ENCODE data around the gene RBM17.

Gene RBM17

DNA sequence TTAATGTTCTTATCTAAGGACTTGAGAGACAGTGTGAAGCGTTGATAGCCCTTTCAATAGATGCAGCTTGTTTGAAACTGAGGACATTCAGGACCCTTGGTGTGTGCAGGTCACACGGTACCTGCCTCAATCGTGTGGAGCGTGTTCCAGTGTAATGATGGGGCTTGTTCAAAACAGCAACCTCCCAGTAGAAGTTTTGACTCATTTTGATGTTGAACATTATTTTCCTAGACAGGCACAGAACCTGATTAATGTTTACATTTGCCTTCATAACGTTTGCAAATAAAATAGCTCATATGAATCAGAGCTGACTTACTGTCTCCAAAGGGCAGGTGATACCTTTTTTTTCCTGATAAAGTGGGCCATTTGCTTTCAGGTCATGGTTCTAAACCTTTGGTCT, 21.3 kb downstream of the RBM17 start:
- Histone ChIP-seq H3K27me3 (ENCODE audit: control insufficient read depth in 1 of 2, insufficient read depth in 2 of 2, low read length in 2 of 2) (no peaks in the 10 kb centered on the region), H3K4me3 (ENCODE audit: low read depth in 1 of 2, low read length in 2 of 2) (no peak overlapping the region), H3K9ac (ENCODE audit: low read depth in 1 of 2, low read length in 2 of 2) (no peak overlapping the region), H3K9me3 (ENCODE audit: control insufficient read depth in 1 of 2, low read length in 2 of 2) (no peaks in the 10 kb centered on the region), H3K27ac (ENCODE audit: low read depth, low read length) (no peak overlapping the region), H3K4me1 (ENCODE audit: control insufficient read depth in 1 of 2, insufficient read depth in 2 of 2, low read length in 2 of 2) (peaks cover 3 to 5% of the 10 kb centered on the region in 2 donors), H3K36me3 (ENCODE audit: control insufficient read depth in 1 of 2, insufficient read depth in 2 of 2, low read length in 2 of 2) (peaks cover 71 to 83% of the 10 kb centered on the region in 2 donors)

DNA sequence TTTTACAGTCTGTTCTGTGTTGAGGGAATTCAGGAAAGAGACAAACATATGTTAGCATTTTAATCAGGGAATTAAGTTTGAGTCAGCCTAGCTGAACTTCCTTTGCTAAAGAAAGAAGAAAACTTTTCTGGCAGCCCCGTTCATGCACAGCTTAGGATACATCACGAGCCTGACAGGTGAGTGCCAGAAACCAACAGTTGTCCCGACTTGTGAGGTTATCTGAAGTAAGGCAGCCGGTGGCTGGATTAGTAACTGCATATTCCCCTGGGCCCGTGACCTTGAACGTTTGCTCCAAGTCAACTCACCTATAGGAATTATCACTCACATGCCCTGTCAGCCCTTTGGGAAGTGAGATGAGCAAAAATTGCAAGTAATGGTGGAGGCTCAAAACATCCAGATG, 24.1 kb downstream of the RBM17 start:
- no peaks in the 10 kb centered on the region for H3K9me3 ChIP-seq (ENCODE audit: control insufficient read depth in 1 of 2, low read length in 2 of 2)
- no peak overlapping the region for H3K9ac ChIP-seq (ENCODE audit: low read depth in 1 of 2, low read length in 2 of 2)
- H3K4me1 ChIP-seq (ENCODE audit: control insufficient read depth in 1 of 2, insufficient read depth in 2 of 2, low read length in 2 of 2) = peaks cover 3 to 5% of the 10 kb centered on the region in 2 donors
- peaks cover 56 to 79% of the 10 kb centered on the region in 2 donors for H3K36me3 ChIP-seq (ENCODE audit: control insufficient read depth in 1 of 2, insufficient read depth in 2 of 2, low read length in 2 of 2)
- no peaks in the 10 kb centered on the region for H3K27me3 ChIP-seq (ENCODE audit: control insufficient read depth in 1 of 2, insufficient read depth in 2 of 2, low read length in 2 of 2)
- no peak overlapping the region for H3K27ac ChIP-seq (ENCODE audit: low read depth, low read length)
- H3K4me3 ChIP-seq (ENCODE audit: low read depth in 1 of 2, low read length in 2 of 2) = no peak overlapping the region

DNA sequence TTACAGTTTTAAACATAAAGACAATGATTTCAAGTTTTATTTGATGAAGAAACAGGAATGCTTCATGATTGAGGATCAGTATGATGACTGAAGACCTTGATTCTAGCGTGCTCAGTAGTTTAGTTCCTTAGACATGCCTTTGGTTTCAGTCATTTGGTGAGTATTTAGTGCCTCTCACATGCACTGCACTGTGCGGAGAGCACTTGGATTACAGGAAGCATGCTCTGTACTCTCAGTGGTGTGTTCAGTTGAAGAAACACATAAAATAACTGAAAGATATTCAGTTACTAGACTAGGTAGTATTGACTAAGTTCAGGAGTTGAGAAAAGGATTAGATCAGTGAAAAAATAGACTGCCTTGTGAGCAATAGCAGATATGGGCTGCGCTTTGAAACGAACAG, 25.5 kb downstream of the RBM17 start:
- H3K36me3 ChIP-seq (ENCODE audit: control insufficient read depth in 1 of 2, insufficient read depth in 2 of 2, low read length in 2 of 2) = peaks cover 47 to 69% of the 10 kb centered on the region in 2 donors
- H3K9me3 ChIP-seq (ENCODE audit: control insufficient read depth in 1 of 2, low read length in 2 of 2) = no peaks in the 10 kb centered on the region
- peaks cover under 1 to 4% of the 10 kb centered on the region in 2 donors for H3K4me1 ChIP-seq (ENCODE audit: control insufficient read depth in 1 of 2, insufficient read depth in 2 of 2, low read length in 2 of 2)
- H3K4me3 ChIP-seq (ENCODE audit: low read depth in 1 of 2, low read length in 2 of 2) = no peak overlapping the region
- no peak overlapping the region for H3K27ac ChIP-seq (ENCODE audit: low read depth, low read length)
- no peaks in the 10 kb centered on the region for H3K27me3 ChIP-seq (ENCODE audit: control insufficient read depth in 1 of 2, insufficient read depth in 2 of 2, low read length in 2 of 2)
- no peak overlapping the region for H3K9ac ChIP-seq (ENCODE audit: low read depth in 1 of 2, low read length in 2 of 2)

DNA sequence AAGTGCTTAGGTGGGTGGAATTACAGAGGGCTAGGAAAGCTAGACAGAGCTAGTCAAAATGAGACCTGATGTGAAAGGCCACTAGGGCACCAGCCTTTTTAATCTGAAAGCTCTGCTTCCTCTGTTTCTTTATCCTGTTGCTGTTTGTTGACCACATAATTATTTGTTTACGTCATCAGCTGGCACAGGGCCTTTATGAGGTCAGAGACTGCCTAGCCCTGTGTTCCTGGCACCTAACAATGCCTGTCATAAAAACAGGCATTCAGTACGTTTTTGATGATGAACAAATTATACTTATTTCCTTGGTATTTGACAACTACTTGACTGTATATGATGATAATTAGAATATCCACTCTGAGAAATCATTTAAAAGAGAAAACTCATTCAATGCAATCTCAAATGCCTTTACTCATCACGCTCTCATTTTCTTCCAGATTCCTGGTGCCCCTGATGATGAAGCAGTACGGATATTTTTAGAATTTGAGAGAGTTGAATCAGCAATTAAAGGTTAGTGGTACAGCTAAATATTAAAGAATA, 26.0 kb downstream of the RBM17 start:
- Histone ChIP-seq H3K36me3 (ENCODE audit: control insufficient read depth in 1 of 2, insufficient read depth in 2 of 2, low read length in 2 of 2) (peaks cover 43 to 63% of the 10 kb centered on the region in 2 donors), H3K4me3 (ENCODE audit: low read depth in 1 of 2, low read length in 2 of 2) (no peak overlapping the region), H3K9ac (ENCODE audit: low read depth in 1 of 2, low read length in 2 of 2) (no peak overlapping the region), H3K27me3 (ENCODE audit: control insufficient read depth in 1 of 2, insufficient read depth in 2 of 2, low read length in 2 of 2) (no peaks in the 10 kb centered on the region), H3K4me1 (ENCODE audit: control insufficient read depth in 1 of 2, insufficient read depth in 2 of 2, low read length in 2 of 2) (peaks cover 6 to 10% of the 10 kb centered on the region in 2 donors), H3K27ac (ENCODE audit: low read depth, low read length) (no peak overlapping the region), H3K9me3 (ENCODE audit: control insufficient read depth in 1 of 2, low read length in 2 of 2) (no peaks in the 10 kb centered on the region)

DNA sequence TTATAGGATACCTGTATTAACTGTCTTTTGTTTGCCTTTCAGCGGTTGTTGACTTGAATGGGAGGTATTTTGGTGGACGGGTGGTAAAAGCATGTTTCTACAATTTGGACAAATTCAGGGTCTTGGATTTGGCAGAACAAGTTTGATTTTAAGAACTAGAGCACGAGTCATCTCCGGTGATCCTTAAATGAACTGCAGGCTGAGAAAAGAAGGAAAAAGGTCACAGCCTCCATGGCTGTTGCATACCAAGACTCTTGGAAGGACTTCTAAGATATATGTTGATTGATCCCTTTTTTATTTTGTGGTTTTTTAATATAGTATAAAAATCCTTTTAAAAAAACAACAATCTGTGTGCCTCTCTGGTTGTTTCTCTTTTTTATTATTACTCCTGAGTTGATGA, 26.6 kb downstream of the RBM17 start:
- Histone ChIP-seq H3K27ac (ENCODE audit: low read depth, low read length) (no peak overlapping the region), H3K4me1 (ENCODE audit: control insufficient read depth in 1 of 2, insufficient read depth in 2 of 2, low read length in 2 of 2) (peaks cover 12 to 13% of the 10 kb centered on the region in 2 donors), H3K36me3 (ENCODE audit: control insufficient read depth in 1 of 2, insufficient read depth in 2 of 2, low read length in 2 of 2) (peaks cover 38 to 57% of the 10 kb centered on the region in 2 donors), H3K9me3 (ENCODE audit: control insufficient read depth in 1 of 2, low read length in 2 of 2) (no peaks in the 10 kb centered on the region), H3K4me3 (ENCODE audit: low read depth in 1 of 2, low read length in 2 of 2) (no peak overlapping the region), H3K27me3 (ENCODE audit: control insufficient read depth in 1 of 2, insufficient read depth in 2 of 2, low read length in 2 of 2) (no peaks in the 10 kb centered on the region), H3K9ac (ENCODE audit: low read depth in 1 of 2, low read length in 2 of 2) (no peak overlapping the region)

DNA sequence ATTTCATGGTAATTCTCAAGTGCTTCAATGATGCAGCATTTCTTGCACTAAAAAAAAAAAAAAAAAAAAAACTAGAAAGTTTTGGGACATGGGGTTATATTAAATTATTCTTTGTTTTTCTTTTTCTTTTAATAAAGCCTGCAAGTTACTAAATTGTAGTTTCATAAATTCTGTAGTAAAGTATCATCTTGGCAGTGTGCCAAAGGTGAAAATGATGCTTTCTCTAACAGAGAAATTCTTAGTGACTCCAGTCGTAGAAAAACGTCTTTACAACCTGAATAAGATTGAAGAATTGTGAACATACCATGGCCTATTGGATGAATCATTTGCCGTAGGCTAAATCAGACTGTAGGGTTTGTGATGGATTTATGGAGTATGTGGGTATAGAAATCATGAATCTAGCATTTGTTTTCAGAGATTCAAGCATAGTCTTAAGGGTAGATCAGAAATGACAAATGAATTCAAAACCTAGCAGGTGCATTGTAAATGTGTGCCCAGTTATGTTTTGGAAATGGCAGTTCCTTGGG, 27.1 kb downstream of the RBM17 start:
- H3K27me3 ChIP-seq (ENCODE audit: control insufficient read depth in 1 of 2, insufficient read depth in 2 of 2, low read length in 2 of 2) = no peaks in the 10 kb centered on the region
- H3K36me3 ChIP-seq (ENCODE audit: control insufficient read depth in 1 of 2, insufficient read depth in 2 of 2, low read length in 2 of 2) = peaks cover 35 to 53% of the 10 kb centered on the region in 2 donors
- H3K4me1 ChIP-seq (ENCODE audit: control insufficient read depth in 1 of 2, insufficient read depth in 2 of 2, low read length in 2 of 2) = peaks cover 15 to 18% of the 10 kb centered on the region in 2 donors
- H3K27ac ChIP-seq (ENCODE audit: low read depth, low read length) = no peak overlapping the region
- no peak overlapping the region for H3K9ac ChIP-seq (ENCODE audit: low read depth in 1 of 2, low read length in 2 of 2)
- no peak overlapping the region for H3K4me3 ChIP-seq (ENCODE audit: low read depth in 1 of 2, low read length in 2 of 2)
- no peaks in the 10 kb centered on the region for H3K9me3 ChIP-seq (ENCODE audit: control insufficient read depth in 1 of 2, low read length in 2 of 2)

DNA sequence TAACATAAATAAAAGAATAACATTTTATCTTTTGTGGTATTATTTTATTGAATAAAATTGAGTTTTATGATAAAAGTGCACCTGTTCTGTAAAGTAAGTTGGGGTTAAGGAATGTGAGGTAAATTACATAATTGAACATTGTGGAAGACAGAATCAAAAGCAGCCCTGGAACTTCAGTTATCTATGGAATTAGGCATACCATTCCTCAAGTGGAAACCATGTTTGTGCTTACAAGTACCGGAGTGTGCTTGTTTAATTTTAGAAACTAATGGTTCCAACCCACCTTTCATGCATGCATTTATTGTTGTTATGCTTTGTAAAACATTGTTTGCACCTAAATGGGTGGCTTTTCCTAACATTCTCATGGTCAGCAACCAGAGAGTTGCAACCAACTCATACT, 28.0 kb downstream of the RBM17 start:
- Histone ChIP-seq H3K4me3 (ENCODE audit: low read depth in 1 of 2, low read length in 2 of 2) (no peak overlapping the region), H3K27me3 (ENCODE audit: control insufficient read depth in 1 of 2, insufficient read depth in 2 of 2, low read length in 2 of 2) (no peaks in the 10 kb centered on the region), H3K4me1 (ENCODE audit: control insufficient read depth in 1 of 2, insufficient read depth in 2 of 2, low read length in 2 of 2) (peaks cover 15 to 20% of the 10 kb centered on the region in 2 donors), H3K9me3 (ENCODE audit: control insufficient read depth in 1 of 2, low read length in 2 of 2) (no peaks in the 10 kb centered on the region), H3K36me3 (ENCODE audit: control insufficient read depth in 1 of 2, insufficient read depth in 2 of 2, low read length in 2 of 2) (peaks cover 31 to 45% of the 10 kb centered on the region in 2 donors), H3K9ac (ENCODE audit: low read depth in 1 of 2, low read length in 2 of 2) (no peak overlapping the region), H3K27ac (ENCODE audit: low read depth, low read length) (no peak overlapping the region)

DNA sequence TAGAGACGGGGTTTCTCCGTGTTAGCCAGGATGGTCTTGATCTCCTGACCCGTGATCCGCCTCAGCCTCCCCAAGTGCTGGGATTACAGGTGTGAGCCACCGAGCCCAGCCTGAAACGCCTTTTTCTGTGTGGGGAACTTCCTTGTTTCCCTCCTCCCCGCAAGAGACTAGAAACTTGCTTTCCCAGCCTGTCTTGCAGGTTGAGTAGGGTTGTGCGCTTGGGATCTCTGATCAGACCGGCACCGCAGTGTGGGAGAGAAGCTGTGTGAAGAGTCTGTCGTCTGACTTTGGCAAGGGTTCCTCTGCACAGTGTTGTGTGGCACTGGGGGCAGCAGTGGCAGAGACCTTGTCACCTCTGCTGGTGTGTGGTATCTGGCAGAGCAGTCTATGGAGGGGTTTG, 28.9 kb downstream of the RBM17 start:
- Histone ChIP-seq H3K36me3 (ENCODE audit: control insufficient read depth in 1 of 2, insufficient read depth in 2 of 2, low read length in 2 of 2) (peaks cover 24 to 36% of the 10 kb centered on the region in 2 donors), H3K27me3 (ENCODE audit: control insufficient read depth in 1 of 2, insufficient read depth in 2 of 2, low read length in 2 of 2) (no peaks in the 10 kb centered on the region), H3K4me3 (ENCODE audit: low read depth in 1 of 2, low read length in 2 of 2) (no peak overlapping the region), H3K27ac (ENCODE audit: low read depth, low read length) (no peak overlapping the region), H3K9me3 (ENCODE audit: control insufficient read depth in 1 of 2, low read length in 2 of 2) (no peaks in the 10 kb centered on the region), H3K9ac (ENCODE audit: low read depth in 1 of 2, low read length in 2 of 2) (no peak overlapping the region), H3K4me1 (ENCODE audit: control insufficient read depth in 1 of 2, insufficient read depth in 2 of 2, low read length in 2 of 2) (peaks cover 15 to 20% of the 10 kb centered on the region in 2 donors)

DNA sequence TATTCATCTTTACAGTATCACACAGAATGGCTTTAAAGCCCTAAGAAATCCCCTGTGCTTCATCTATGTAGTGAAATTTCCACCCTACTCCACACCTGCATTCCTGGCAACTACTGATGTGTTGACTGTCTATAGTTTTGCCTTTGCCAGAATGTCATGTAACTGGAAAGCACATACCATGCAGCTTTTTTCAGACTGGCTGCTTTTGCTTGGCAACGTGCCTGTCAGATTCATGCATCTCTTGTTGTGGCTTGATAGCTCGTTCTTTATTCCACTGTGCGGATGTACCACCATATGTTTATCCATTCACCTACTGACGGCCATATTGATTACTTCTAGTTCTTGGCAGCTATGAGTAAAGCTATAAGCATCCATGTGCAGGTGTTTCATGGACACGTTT, 30.6 kb downstream of the RBM17 start:
- Histone ChIP-seq H3K4me3 (ENCODE audit: low read depth in 1 of 2, low read length in 2 of 2) (no peak overlapping the region), H3K9me3 (ENCODE audit: control insufficient read depth in 1 of 2, low read length in 2 of 2) (no peaks in the 10 kb centered on the region), H3K9ac (ENCODE audit: low read depth in 1 of 2, low read length in 2 of 2) (no peak overlapping the region), H3K27me3 (ENCODE audit: control insufficient read depth in 1 of 2, insufficient read depth in 2 of 2, low read length in 2 of 2) (no peaks in the 10 kb centered on the region), H3K27ac (ENCODE audit: low read depth, low read length) (no peak overlapping the region), H3K36me3 (ENCODE audit: control insufficient read depth in 1 of 2, insufficient read depth in 2 of 2, low read length in 2 of 2) (peaks cover 8 to 19% of the 10 kb centered on the region in 2 donors), H3K4me1 (ENCODE audit: control insufficient read depth in 1 of 2, insufficient read depth in 2 of 2, low read length in 2 of 2) (peaks cover 15 to 18% of the 10 kb centered on the region in 2 donors)

DNA sequence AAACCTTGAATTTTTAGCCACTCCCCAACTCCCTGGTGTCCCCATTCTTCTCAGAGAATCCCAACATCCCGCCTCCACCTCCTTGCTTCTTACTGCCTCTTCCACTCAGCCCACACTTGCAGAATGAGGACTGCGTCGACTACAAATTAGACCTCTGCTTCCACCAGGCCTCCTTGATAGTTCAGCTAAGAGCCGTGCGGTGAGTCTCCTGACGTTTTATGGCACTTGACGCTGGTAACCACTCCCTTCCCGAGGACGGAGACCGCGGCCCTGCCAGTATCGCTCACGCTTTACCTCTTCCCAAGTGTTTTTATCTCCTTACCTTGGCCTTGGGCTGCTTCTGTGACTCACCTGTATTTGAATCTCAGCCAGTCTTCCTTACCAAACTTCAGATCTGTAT, 31.1 kb downstream of the RBM17 start:
- Histone ChIP-seq H3K4me1 (ENCODE audit: control insufficient read depth in 1 of 2, insufficient read depth in 2 of 2, low read length in 2 of 2) (peaks cover 15 to 17% of the 10 kb centered on the region in 2 donors), H3K9me3 (ENCODE audit: control insufficient read depth in 1 of 2, low read length in 2 of 2) (no peaks in the 10 kb centered on the region), H3K9ac (ENCODE audit: low read depth in 1 of 2, low read length in 2 of 2) (no peak overlapping the region), H3K27ac (ENCODE audit: low read depth, low read length) (no peak overlapping the region), H3K4me3 (ENCODE audit: low read depth in 1 of 2, low read length in 2 of 2) (peak overlapping the region in 1 of 2 donors; percentile 22), H3K36me3 (ENCODE audit: control insufficient read depth in 1 of 2, insufficient read depth in 2 of 2, low read length in 2 of 2) (peaks cover 2 to 13% of the 10 kb centered on the region in 2 donors), H3K27me3 (ENCODE audit: control insufficient read depth in 1 of 2, insufficient read depth in 2 of 2, low read length in 2 of 2) (no peaks in the 10 kb centered on the region)
